GM12878 (cell line): ENCODE data around the gene UNC50. TPM values are rescaled to one million over a fixed set of nuclear protein-coding genes. Genes with fewer than 3 reads are reported as not detected.

Source experiments
- ATAC-seq: fragments of 200-7000 bp; cut with Tn5 transposase; 3 replicates; pipeline ENCODE4 v1.9.1; 2020; ENCODE audit warnings: mild to moderate bottlenecking, moderate library complexity
- BruUV-seq: library from RNA; stranded (reverse); fragments of 400-500 nt; replicated peaks from 2 replicates; lab custom pipeline; 2021; lab: Mats Ljungman, UMichigan
- CTCF ChIA-PET: fragments of 300-600 bp; sonication (Branson Sonifier 250); formaldehyde crosslinking; extraction: SDS; loops from one replicate; lab custom pipeline; 2021; ENCODE audit warnings: inconsistent platforms; lab: Yijun Ruan, JAX
- POLR2A ChIA-PET: fragments of 350-600 bp; formaldehyde crosslinking; extraction: SDS; loops from one replicate; lab custom pipeline; 2021; ENCODE audit warnings: inconsistent platforms; lab: Charles Lee
- RAD21 ChIA-PET: fragments of 300-600 bp; sonication (Branson Sonifier 250); formaldehyde crosslinking; loops from one replicate; lab custom pipeline; 2023; ENCODE audit warnings: antibody characterized with exemption; ENCODE audit not compliant: unreplicated experiment; lab: Charles Lee
- SMC1A ChIA-PET: fragments of 300-600 bp; sonication (Branson Sonifier 250); formaldehyde crosslinking; loops from one replicate; lab custom pipeline; 2023; ENCODE audit not compliant: unreplicated experiment, uncharacterized antibody; lab: Charles Lee
- DNase-seq: peaks from one replicate; pipeline ENCODE4 v3.0.0-alpha.2; 2011; ENCODE audit warnings: low read depth, low spot score
- FAIRE-seq: peaks from 3 replicates; lab custom pipeline; 2011; peaks lifted over from hg19 to GRCh38; lab: Jason Lieb, UNC
- H2AFZ ChIP-seq: 2 replicates; pipeline ENCODE4 v1.6.0; 2011; ENCODE audit warnings: low read depth, low read length, control low read depth; ENCODE audit not compliant: control insufficient read depth
- H3K27ac ChIP-seq: 2 replicates; pipeline ENCODE4 v1.5.1; 2011; ENCODE audit warnings: control low read depth; ENCODE audit not compliant: control insufficient read depth, insufficient read depth
- H3K27me3 ChIP-seq, 2 experiments: replicated peaks in 1 of 2; 2 replicates each; pipeline versions ENCODE4 v1.6.0 to v1.6.1; 2011; ENCODE audit warnings: low read length in 1 of 2; ENCODE audit not compliant: control insufficient read depth in 2 of 2, insufficient read depth in 2 of 2
- H3K36me3 ChIP-seq, 2 experiments: 2 replicates each; pipeline ENCODE4 v1.5.1; 2011; ENCODE audit warnings: low read length in 1 of 2; ENCODE audit not compliant: control insufficient read depth in 2 of 2, insufficient read depth in 2 of 2
- H3K4me1 ChIP-seq: 2 replicates; pipeline ENCODE4 v1.6.1; 2011; ENCODE audit warnings: mild to moderate bottlenecking, low read length, moderate library complexity, mixed read lengths; ENCODE audit not compliant: control insufficient read depth, insufficient read depth
- H3K4me2 ChIP-seq: 2 replicates; pipeline ENCODE4 v1.6.0; 2011; ENCODE audit warnings: control low read depth; ENCODE audit not compliant: control insufficient read depth, insufficient read depth
- H3K4me3 ChIP-seq: fragments of 200-600 bp; sonication (generic); 2 replicates; pipeline ENCODE4 v1.5.1; 2016
- H3K79me2 ChIP-seq: 2 replicates; pipeline ENCODE4 v1.6.0; 2011; ENCODE audit warnings: low read length; ENCODE audit not compliant: control insufficient read depth, insufficient read depth
- H3K9ac ChIP-seq: 2 replicates; pipeline ENCODE4 v1.8.0; 2011; ENCODE audit warnings: low read length, control low read depth, mixed read lengths; ENCODE audit not compliant: control insufficient read depth, insufficient read depth
- H3K9me3 ChIP-seq: replicated peaks from 3 replicates; pipeline ENCODE4 v1.5.1; 2011; ENCODE audit warnings: mild to moderate bottlenecking, low read length; ENCODE audit not compliant: control insufficient read depth, insufficient read depth
- H4K20me1 ChIP-seq: 2 replicates; pipeline ENCODE4 v1.6.0; 2011; ENCODE audit not compliant: control insufficient read depth, insufficient read depth
- BRCA1 ChIP-seq: IDR thresholded peaks from 2 replicates; pipeline ENCODE4 v1.6.1; 2011; ENCODE audit warnings: low read depth, low read length, improper control_type of control experiment
- CEBPB ChIP-seq, 2 experiments: fragments of 150-350 bp in 1 of 2; IDR thresholded peaks; 2 replicates each; pipeline ENCODE4 v1.6.1; 2012 to 2014; ENCODE audit warnings: low read depth in 2 of 2, low read length in 2 of 2, borderline replicate concordance in 1 of 2, inconsistent platforms in 1 of 2
- FOS ChIP-seq: IDR thresholded peaks from 3 replicates; pipeline ENCODE4 v1.6.1; 2011; ENCODE audit warnings: borderline replicate concordance; ENCODE audit not compliant: insufficient read length; ENCODE audit errors: extremely low read depth
- GATAD2B ChIP-seq: fragments of 450-650 bp; conservative IDR thresholded peaks from 2 replicates; pipeline ENCODE4 v1.6.1; 2017; ENCODE audit warnings: low read depth, mild to moderate bottlenecking, moderate library complexity
- MYB ChIP-seq: fragments of 150-350 bp; IDR thresholded peaks from 2 replicates; pipeline ENCODE4 v1.6.1; 2014; ENCODE audit warnings: mild to moderate bottlenecking, low read depth, low read length, borderline replicate concordance
- NFIC ChIP-seq: IDR thresholded peaks from 2 replicates; pipeline ENCODE4 v1.6.1; 2012; ENCODE audit warnings: low read depth, mild to moderate bottlenecking, inconsistent platforms, low read length, moderate library complexity
- STAT1 ChIP-seq: fragments of 450-650 bp; conservative IDR thresholded peaks from 2 replicates; pipeline ENCODE4 v1.6.1; 2014; ENCODE audit warnings: antibody characterized with exemption, mild to moderate bottlenecking
- ZNF384 ChIP-seq: IDR thresholded peaks from 2 replicates; pipeline ENCODE4 v1.6.1; 2012; ENCODE audit warnings: low read depth, mild to moderate bottlenecking, low read length, improper control_type of control experiment, borderline replicate concordance
- WGBS: methylation state at CpG from one replicate; pipeline ENCODE4 v1.1.6; 2016; ENCODE audit warnings: low lambda C conversion rate; ENCODE audit not compliant: insufficient replicate concordance, insufficient coverage; ENCODE audit errors: missing lambda C conversion rate; 5-methylcytosine and 5-hydroxymethylcytosine counted together
- in situ Hi-C: fragments of 300-500 bp; cut with MboI; formaldehyde crosslinking; loops from 9 replicates; pipeline ENCODE4 v1.14.3; 2018; ENCODE audit warnings: mixed read lengths
- intact Hi-C: fragments of 100-400 bp; cut with micrococcal nuclease; formaldehyde crosslinking; loops from one replicate; pipeline ENCODE4 v1.14.2; 2022; ENCODE audit not compliant: unreplicated experiment
- polyA plus RNA-seq, 11 experiments: library from polyadenylated mRNA; depleted of rRNA in 4 of 11; unstranded in 6 of 11; stranded (reverse) in 5 of 11; fragments of >200 nt; fragmentation: Nextera tagmentation in 4 of 11; fragmentation: Illumina TruSeq in 1 of 11; extraction: Ambion mirVana in 4 of 11; extraction: Trizol in 1 of 11; gene quantifications; 1 replicate in 1 of 11; 2 replicates in 10 of 11; pipeline versions ENCODE4 v1.2.1 to v1.2.3, GENCODE V29; 2011 to 2016; ENCODE audit warnings: inconsistent platforms in 2 of 11, missing spikeins in 2 of 11, low read depth in 1 of 11
- total RNA-seq, 4 experiments: library from RNA; depleted of rRNA in 3 of 4; stranded (reverse); fragments of >200 nt in 3 of 4; fragmentation: Illumina TruSeq in 1 of 4; extraction: Trizol in 1 of 4; gene quantifications; 2 replicates each; pipeline versions ENCODE4 v1.2.1 to v1.2.3, GENCODE V29; 2013 to 2021
- TF ChIP-seq, protein P1 (sequence below): fragments of 450-650 bp; IDR thresholded peaks from 2 replicates; pipeline ENCODE4 v1.6.1; 2017; ENCODE audit warnings: antibody characterized with exemption, mild to moderate bottlenecking, moderate library complexity
- TF ChIP-seq, protein P2 (sequence below): fragments of 450-650 bp; IDR thresholded peaks from 2 replicates; pipeline ENCODE4 v1.6.1; 2018; ENCODE audit warnings: borderline replicate concordance, mild to moderate bottlenecking; ENCODE audit not compliant: partially characterized antibody
- TF ChIP-seq, protein P3 (sequence below): IDR thresholded peaks from 2 replicates; pipeline ENCODE4 v1.6.1; 2012; ENCODE audit warnings: low read length, inconsistent platforms
- TF ChIP-seq, protein P4 (sequence below): fragments of 450-650 bp; IDR thresholded peaks from 2 replicates; pipeline ENCODE4 v1.6.1; 2016; ENCODE audit warnings: mild to moderate bottlenecking

UNC50 gene
- total and polyA plus RNA-seq, 10 of the 15 experiments (the other 5 are each of a cell fraction or from before 2014, with no cell fraction given): 25.5 to 76.3 (median 37.8) TPM

DNA sequence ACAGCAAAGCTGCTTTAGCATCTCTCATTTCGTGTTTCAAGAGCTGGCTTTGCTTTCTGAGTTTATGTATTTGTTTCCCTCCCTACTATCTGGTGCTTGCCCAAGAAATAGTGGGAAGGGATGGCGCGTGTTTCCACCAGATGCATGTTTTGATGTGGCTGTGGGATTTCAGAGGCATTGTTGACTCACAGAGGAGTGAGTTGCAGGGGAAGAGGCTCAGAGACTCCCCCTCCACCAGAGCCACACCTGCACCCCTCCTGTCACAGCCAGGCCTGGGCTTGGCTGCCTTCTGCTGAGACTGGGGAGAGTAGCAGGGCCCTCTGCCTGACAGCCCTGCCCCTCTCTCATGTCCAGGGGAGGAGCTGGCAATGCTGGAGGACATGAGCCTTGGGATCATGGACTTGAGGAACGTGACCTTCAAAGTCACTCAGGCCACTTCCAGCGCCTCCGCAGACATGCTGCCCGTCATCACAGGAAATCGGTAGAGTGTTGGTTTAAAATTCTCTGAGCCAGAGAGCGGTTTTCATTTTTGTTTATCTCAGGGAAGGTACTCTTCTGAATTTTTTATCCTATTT is 43.0 kb upstream of the UNC50 start:
- RAD21 ChIA-PET: no interaction called here
- POLR2A ChIA-PET: no interaction called here
- no peak for TF ChIP-seq MYB
- no peak for TF ChIP-seq CEBPB (IDR thresholded peaks at IDR 0.05; ENCODE audit: borderline replicate concordance in 1 of 2, low read depth in 2 of 2, low read length in 2 of 2)
- TF ChIP-seq, protein P1, sequence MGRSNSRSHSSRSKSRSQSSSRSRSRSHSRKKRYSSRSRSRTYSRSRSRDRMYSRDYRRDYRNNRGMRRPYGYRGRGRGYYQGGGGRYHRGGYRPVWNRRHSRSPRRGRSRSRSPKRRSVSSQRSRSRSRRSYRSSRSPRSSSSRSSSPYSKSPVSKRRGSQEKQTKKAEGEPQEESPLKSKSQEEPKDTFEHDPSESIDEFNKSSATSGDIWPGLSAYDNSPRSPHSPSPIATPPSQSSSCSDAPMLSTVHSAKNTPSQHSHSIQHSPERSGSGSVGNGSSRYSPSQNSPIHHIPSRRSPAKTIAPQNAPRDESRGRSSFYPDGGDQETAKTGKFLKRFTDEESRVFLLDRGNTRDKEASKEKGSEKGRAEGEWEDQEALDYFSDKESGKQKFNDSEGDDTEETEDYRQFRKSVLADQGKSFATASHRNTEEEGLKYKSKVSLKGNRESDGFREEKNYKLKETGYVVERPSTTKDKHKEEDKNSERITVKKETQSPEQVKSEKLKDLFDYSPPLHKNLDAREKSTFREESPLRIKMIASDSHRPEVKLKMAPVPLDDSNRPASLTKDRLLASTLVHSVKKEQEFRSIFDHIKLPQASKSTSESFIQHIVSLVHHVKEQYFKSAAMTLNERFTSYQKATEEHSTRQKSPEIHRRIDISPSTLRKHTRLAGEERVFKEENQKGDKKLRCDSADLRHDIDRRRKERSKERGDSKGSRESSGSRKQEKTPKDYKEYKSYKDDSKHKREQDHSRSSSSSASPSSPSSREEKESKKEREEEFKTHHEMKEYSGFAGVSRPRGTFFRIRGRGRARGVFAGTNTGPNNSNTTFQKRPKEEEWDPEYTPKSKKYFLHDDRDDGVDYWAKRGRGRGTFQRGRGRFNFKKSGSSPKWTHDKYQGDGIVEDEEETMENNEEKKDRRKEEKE: no peak
- TF ChIP-seq, protein P2, sequence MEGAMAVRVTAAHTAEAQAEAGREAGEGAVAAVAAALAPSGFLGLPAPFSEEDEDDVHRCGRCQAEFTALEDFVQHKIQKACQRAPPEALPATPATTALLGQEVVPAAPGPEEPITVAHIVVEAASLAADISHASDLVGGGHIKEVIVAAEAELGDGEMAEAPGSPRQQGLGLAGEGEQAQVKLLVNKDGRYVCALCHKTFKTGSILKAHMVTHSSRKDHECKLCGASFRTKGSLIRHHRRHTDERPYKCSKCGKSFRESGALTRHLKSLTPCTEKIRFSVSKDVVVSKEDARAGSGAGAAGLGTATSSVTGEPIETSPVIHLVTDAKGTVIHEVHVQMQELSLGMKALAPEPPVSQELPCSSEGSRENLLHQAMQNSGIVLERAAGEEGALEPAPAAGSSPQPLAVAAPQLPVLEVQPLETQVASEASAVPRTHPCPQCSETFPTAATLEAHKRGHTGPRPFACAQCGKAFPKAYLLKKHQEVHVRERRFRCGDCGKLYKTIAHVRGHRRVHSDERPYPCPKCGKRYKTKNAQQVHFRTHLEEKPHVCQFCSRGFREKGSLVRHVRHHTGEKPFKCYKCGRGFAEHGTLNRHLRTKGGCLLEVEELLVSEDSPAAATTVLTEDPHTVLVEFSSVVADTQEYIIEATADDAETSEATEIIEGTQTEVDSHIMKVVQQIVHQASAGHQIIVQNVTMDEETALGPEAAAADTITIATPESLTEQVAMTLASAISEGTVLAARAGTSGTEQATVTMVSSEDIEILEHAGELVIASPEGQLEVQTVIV: no peak
- TF ChIP-seq BRCA1: no peak
- no peak for TF ChIP-seq FOS
- TF ChIP-seq STAT1: no peak
- TF ChIP-seq, protein P3, sequence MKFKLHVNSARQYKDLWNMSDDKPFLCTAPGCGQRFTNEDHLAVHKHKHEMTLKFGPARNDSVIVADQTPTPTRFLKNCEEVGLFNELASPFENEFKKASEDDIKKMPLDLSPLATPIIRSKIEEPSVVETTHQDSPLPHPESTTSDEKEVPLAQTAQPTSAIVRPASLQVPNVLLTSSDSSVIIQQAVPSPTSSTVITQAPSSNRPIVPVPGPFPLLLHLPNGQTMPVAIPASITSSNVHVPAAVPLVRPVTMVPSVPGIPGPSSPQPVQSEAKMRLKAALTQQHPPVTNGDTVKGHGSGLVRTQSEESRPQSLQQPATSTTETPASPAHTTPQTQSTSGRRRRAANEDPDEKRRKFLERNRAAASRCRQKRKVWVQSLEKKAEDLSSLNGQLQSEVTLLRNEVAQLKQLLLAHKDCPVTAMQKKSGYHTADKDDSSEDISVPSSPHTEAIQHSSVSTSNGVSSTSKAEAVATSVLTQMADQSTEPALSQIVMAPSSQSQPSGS: no peak
- TF ChIP-seq NFIC: no peak
- TF ChIP-seq, protein P4, sequence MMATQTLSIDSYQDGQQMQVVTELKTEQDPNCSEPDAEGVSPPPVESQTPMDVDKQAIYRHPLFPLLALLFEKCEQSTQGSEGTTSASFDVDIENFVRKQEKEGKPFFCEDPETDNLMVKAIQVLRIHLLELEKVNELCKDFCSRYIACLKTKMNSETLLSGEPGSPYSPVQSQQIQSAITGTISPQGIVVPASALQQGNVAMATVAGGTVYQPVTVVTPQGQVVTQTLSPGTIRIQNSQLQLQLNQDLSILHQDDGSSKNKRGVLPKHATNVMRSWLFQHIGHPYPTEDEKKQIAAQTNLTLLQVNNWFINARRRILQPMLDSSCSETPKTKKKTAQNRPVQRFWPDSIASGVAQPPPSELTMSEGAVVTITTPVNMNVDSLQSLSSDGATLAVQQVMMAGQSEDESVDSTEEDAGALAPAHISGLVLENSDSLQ: no peak
- TF ChIP-seq GATAD2B: no peak
- TF ChIP-seq ZNF384: no peak
- H3K9ac ChIP-seq: no peak overlapping the region
- in situ Hi-C loops (no loop called here), intact Hi-C loops (no loop called here)
- BruUV-seq: no TSS peak
- CTCF ChIA-PET: no interaction called here
- H3K4me1 ChIP-seq: no peaks in the 10 kb centered on the region
- no peak overlapping the region for H3K27ac ChIP-seq
- WGBS: 94% methylated on average over 9 of the region's 9 CpGs
- H3K36me3 ChIP-seq: peaks cover 53 to 68% of the 10 kb centered on the region in 2 experiments
- ATAC-seq (no peak), DNase-seq (no peak), FAIRE-seq (no peak)
- H3K9me3 ChIP-seq: no peaks in the 10 kb centered on the region
- no peak overlapping the region for H3K4me2 ChIP-seq
- no peaks in the 10 kb centered on the region for H3K79me2 ChIP-seq
- SMC1A ChIA-PET: no interaction called here
- no peaks in the 10 kb centered on the region for H3K27me3 ChIP-seq
- H4K20me1 ChIP-seq: no peaks in the 10 kb centered on the region
- H2AFZ ChIP-seq: no peak overlapping the region
- H3K4me3 ChIP-seq: no peak overlapping the region
